Sigmoid colon (tissue), 7 donors: ENCODE results near the gene ASB16. TPM values are rescaled to one million over a fixed set of nuclear protein-coding genes. Genes with fewer than 3 reads are reported as not detected.
A peak's percentile ranks its signal among the peaks of the same experiment; 100 is the strongest.
"Not testable (repeated sequence)": the region's sequence is repeated elsewhere in the genome, so short reads cannot be mapped to it uniquely, and the experiment has no call there.

Experiments used
- DNase-seq: peaks from one replicate; pipeline ENCODE4 v3.0.0-alpha.2; 2019
- H3K27ac ChIP-seq, 4 donors: fragments of 200-600 bp; sonication (generic); one replicate each; pipeline ENCODE4 v1.5.1; 2016 to 2019; ENCODE audit warnings: mild to moderate bottlenecking in 1 of 4
- H3K27me3 ChIP-seq, 3 donors: fragments of 200-600 bp; sonication (generic); one replicate each; pipeline ENCODE4 v1.5.1; 2019; ENCODE audit warnings: mild to moderate bottlenecking in 1 of 3
- H3K36me3 ChIP-seq, 4 donors: fragments of 200-600 bp; sonication (generic); one replicate each; pipeline ENCODE4 v1.5.1; 2016 to 2019
- H3K4me1 ChIP-seq, 4 donors: fragments of 200-600 bp; sonication (generic); one replicate each; pipeline ENCODE4 v1.5.1; 2017 to 2019
- H3K4me3 ChIP-seq, 4 donors: fragments of 200-600 bp; sonication (generic); one replicate each; pipeline ENCODE4 v1.5.1; 2017 to 2019; ENCODE audit warnings: mild to moderate bottlenecking in 2 of 4, moderate library complexity in 1 of 4
- H3K9me3 ChIP-seq, 4 donors: fragments of 200-600 bp in 3 of 4; sonication (generic) in 3 of 4; one replicate each; pipeline versions ENCODE4 v1.5.1 to v1.6.1; 2013 to 2019
- EP300 ChIP-seq, 4 donors: sonication (generic); formaldehyde crosslinking; IDR thresholded peaks; one replicate each; pipeline ENCODE4 v1.6.1; 2017; ENCODE audit warnings: antibody characterized with exemption in 4 of 4
- POLR2A ChIP-seq, 2 donors: fragments of 450-650 bp; IDR thresholded peaks; one replicate each; pipeline ENCODE4 v1.6.1; 2016; ENCODE audit warnings: antibody characterized with exemption in 2 of 2, mild to moderate bottlenecking in 2 of 2, moderate library complexity in 2 of 2
- POLR2AphosphoS5 ChIP-seq, 4 donors: sonication (generic); formaldehyde crosslinking; IDR thresholded peaks; one replicate each; pipeline ENCODE4 v1.6.1; 2017; ENCODE audit warnings: antibody characterized with exemption in 4 of 4
- WGBS, 2 donors: extraction: QIAGEN DNeasy Blood & Tissue Kit; methylation state at CpG; one replicate each; pipeline ENCODE4 v1.1.7; 2013; 5-methylcytosine and 5-hydroxymethylcytosine counted together
- intact Hi-C: fragments of 100-400 bp; cut with DNase I; formaldehyde crosslinking; loops from one replicate; pipeline ENCODE4 v1.15.1; 2023
- polyA plus RNA-seq, 3 donors: library from polyadenylated mRNA; stranded (reverse); fragments of 200-250 nt; gene quantifications; one replicate each; pipeline ENCODE4 v1.2.3, GENCODE V29; 2013
- total RNA-seq, 4 donors: library from RNA; depleted of rRNA; stranded (reverse); fragments of >200 nt; gene quantifications; one replicate each; pipeline ENCODE4 v1.1.0, GENCODE V29; 2016
- TF ChIP-seq, protein P1 (sequence below), 4 experiments: fragments of 450-650 bp in 3 of 4; fragments of 200-600 bp in 1 of 4; IDR thresholded peaks; one replicate each; pipeline ENCODE4 v1.5.1; 2016 to 2019; ENCODE audit warnings: antibody characterized with exemption in 4 of 4, mild to moderate bottlenecking in 3 of 4, moderate library complexity in 2 of 4
- donor health status: healthy with polysubstance abuse.
- donor health status: Bipolar disorder and iron deficiency.
- donor health status: healthy.

ASB16 gene
- total and polyA plus RNA-seq, 7 donors: 0.19 to 4.2 (median 1.1) TPM; not detected in 2

DNA sequence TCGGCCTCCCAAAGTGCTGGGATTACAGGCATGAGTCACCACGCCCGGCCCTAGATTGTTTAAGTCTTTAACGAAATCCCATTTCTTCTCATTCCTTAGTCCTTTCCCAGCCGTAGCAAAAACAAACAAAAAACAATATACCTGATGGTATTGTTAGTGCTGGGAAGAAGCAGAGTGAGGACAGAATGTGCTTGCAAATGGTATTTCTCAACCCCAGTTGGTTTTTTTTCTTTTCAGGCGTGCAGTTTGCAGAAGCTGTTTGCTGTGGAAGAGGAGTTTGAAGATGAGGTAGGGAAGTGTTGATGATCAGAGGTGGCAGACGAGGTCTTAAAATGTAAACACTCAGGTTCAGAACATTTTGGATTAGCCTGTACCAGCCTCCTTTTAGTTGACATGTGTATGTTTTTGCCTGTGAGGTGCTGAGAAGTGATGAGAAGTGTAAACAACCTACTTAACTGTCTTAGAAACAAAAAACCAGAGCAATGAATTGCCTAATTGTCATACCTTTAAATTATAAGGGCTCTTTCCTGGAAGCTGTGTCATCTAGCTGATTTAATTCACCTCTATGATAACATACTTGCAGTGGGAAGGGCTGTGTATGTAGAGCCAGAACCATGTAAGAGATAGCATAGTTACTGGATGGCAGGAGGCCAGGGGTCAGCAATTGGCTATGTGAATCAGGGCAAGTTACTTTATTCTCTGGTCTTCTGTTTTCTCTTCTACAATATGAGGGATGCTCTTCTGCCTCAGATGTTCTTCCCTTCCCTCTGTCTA, 25.4 kb upstream of the ASB16 start:
- no peak overlapping the region for H3K4me3 ChIP-seq
- peaks cover 0 to 13% (median 10%) of the 10 kb centered on the region in 4 donors for H3K4me1 ChIP-seq
- DNase-seq: no peak
- H3K27ac ChIP-seq: peak overlapping the region in 1 of 4 donors; percentile 80
- no peaks in the 10 kb centered on the region for H3K9me3 ChIP-seq
- WGBS, 2 donors: 87 to 90% methylated on average over 7 of the region's 7 CpGs
- TF ChIP-seq EP300 (IDR thresholded peaks at IDR 0.05) (no peak), POLR2A (IDR thresholded peaks at IDR 0.05) (no peak), POLR2AphosphoS5 (IDR thresholded peaks at IDR 0.05) (no peak)
- TF ChIP-seq, protein P1, sequence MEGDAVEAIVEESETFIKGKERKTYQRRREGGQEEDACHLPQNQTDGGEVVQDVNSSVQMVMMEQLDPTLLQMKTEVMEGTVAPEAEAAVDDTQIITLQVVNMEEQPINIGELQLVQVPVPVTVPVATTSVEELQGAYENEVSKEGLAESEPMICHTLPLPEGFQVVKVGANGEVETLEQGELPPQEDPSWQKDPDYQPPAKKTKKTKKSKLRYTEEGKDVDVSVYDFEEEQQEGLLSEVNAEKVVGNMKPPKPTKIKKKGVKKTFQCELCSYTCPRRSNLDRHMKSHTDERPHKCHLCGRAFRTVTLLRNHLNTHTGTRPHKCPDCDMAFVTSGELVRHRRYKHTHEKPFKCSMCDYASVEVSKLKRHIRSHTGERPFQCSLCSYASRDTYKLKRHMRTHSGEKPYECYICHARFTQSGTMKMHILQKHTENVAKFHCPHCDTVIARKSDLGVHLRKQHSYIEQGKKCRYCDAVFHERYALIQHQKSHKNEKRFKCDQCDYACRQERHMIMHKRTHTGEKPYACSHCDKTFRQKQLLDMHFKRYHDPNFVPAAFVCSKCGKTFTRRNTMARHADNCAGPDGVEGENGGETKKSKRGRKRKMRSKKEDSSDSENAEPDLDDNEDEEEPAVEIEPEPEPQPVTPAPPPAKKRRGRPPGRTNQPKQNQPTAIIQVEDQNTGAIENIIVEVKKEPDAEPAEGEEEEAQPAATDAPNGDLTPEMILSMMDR (IDR thresholded peaks at IDR 0.05): no peak
- intact Hi-C loops: loop anchor here (5.0 kb wide), 1 partner anchor 72 kb away; the partner anchor contains the start of gene UBTF
- H3K36me3 ChIP-seq: no peaks in the 10 kb centered on the region
- no peaks in the 10 kb centered on the region for H3K27me3 ChIP-seq

DNA sequence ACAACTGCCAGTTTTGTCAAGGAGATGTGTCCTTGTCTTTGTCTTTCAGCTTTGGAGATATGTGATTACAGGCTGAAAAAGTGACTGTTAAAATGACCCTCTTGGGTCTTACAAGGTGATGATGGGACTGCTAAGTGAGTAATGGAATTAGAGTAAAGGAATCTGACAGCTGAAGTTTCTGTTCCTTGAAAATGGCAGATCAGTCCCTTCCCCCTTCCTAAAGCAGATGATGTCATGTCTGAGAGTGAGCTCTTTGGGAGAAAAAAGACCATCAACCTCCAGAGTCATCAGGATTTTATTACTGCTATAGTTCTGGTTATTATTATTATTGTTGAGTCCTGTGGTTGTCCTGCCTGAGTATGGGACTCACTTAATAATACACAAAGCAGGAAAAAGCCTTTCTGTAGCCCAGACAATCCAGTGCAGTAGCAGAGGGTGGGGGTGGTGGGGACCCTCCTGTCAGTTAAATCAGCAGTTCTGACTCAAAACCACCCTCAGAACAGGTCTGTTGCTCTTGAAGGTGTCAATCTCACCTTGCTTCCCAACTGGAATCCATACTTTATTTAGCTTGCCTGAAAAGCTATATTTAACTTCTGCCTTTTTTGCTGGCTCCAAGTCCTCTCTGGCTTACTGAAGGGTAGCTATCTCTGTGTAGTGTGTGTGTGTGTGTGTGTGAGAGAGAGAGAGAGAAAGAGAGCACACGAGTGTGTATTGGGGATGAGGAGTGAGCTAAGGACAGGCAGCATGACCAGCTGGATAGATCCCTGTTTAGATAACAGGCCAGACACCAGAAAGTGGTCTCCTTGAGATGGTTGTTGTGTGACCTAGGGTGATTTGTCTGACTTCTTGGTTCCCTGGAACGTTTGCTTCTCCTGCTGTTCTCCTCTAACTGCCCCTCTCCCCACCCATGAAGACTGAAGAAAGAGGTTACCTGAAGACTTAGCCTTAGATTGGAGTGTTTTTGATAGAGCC, 23.8 kb upstream of the ASB16 start:
- Histone ChIP-seq H3K27me3 (no peaks in the 10 kb centered on the region), H3K27ac (peak overlapping the region in 1 of 4 donors; percentile 80), H3K9me3 (no peaks in the 10 kb centered on the region), H3K4me1 (peaks cover 0 to 10% (median 9%) of the 10 kb centered on the region in 4 donors), H3K4me3 (no peak overlapping the region), H3K36me3 (no peaks in the 10 kb centered on the region)
- 67 to 76% methylated on average over 2 of the region's 2 CpGs for WGBS, 2 donors
- intact Hi-C loops: no loop called here
- TF ChIP-seq POLR2AphosphoS5 (IDR thresholded peaks at IDR 0.05): no peak
- no peak for TF ChIP-seq POLR2A (IDR thresholded peaks at IDR 0.05)
- TF ChIP-seq, protein P1 (IDR thresholded peaks at IDR 0.05): no peak
- TF ChIP-seq EP300 (IDR thresholded peaks at IDR 0.05): no peak
- no peak for DNase-seq

- Histone ChIP-seq H3K36me3 (no peaks in the 10 kb centered on the region), H3K4me1 (no peaks in the 10 kb centered on the region), H3K27ac (no peak overlapping the region), H3K27me3 (no peaks in the 10 kb centered on the region), H3K9me3 (no peaks in the 10 kb centered on the region), H3K4me3 (no peak overlapping the region)
- WGBS, 2 donors: 96% methylated on average over 4 of the region's 4 CpGs
- no peak for DNase-seq
- TF ChIP-seq EP300 (IDR thresholded peaks at IDR 0.05): no peak
- no peak for TF ChIP-seq POLR2AphosphoS5 (IDR thresholded peaks at IDR 0.05)
- no peak for TF ChIP-seq POLR2A (IDR thresholded peaks at IDR 0.05)
- TF ChIP-seq, protein P1 (IDR thresholded peaks at IDR 0.05): no peak
- intact Hi-C loops: no loop called here
Observed at GRCh38 chr17:44147812-44148211, 22.7 kb upstream of the ASB16 start.

GRCh38 chr17:44149066-44149465, 21.4 kb upstream of the ASB16 start:
- H3K4me1 ChIP-seq, intact Hi-C loops, DNase-seq, H3K27ac ChIP-seq, H3K27me3 ChIP-seq, H3K4me3 ChIP-seq, H3K36me3 ChIP-seq, H3K9me3 ChIP-seq: not testable (repeated sequence)
- 91 to 94% methylated on average over 3 of the region's 3 CpGs for WGBS, 2 donors

- H3K27ac ChIP-seq: no peak overlapping the region
- H3K36me3 ChIP-seq: no peaks in the 10 kb centered on the region
- intact Hi-C loops: no loop called here
- 96 to 98% methylated on average over 4 of the region's 4 CpGs for WGBS, 2 donors
- no peaks in the 10 kb centered on the region for H3K27me3 ChIP-seq
- DNase-seq: no peak
- TF ChIP-seq, protein P1 (IDR thresholded peaks at IDR 0.05): no peak
- TF ChIP-seq POLR2A (IDR thresholded peaks at IDR 0.05) (no peak), EP300 (IDR thresholded peaks at IDR 0.05) (no peak), POLR2AphosphoS5 (IDR thresholded peaks at IDR 0.05) (no peak)
- no peaks in the 10 kb centered on the region for H3K4me1 ChIP-seq
- H3K4me3 ChIP-seq: no peak overlapping the region
- no peaks in the 10 kb centered on the region for H3K9me3 ChIP-seq
Observed at GRCh38 chr17:44149750-44150329, 20.7 kb upstream of the ASB16 start.
